Neural crest cell (in vitro differentiated cells): ENCODE data around the gene MYOT. TPM values are rescaled to one million over a fixed set of nuclear protein-coding genes. Genes with fewer than 3 reads are reported as not detected.

ENCODE experiments used
- DNase-seq: peaks from one replicate; pipeline ENCODE4 v3.0.0; 2021; ENCODE audit warnings: low read depth, mixed read lengths, low spot score
- H3K27ac Mint-ChIP-seq: one replicate; pipeline ENCODE4 v1.8.0; 2021; ENCODE audit warnings: mild to moderate bottlenecking, mixed read lengths; ENCODE audit not compliant: unreplicated experiment
- H3K27me3 Mint-ChIP-seq: 2 replicates; pipeline ENCODE4 v1.8.0; 2021; ENCODE audit warnings: low read depth, mild to moderate bottlenecking, mixed read lengths
- H3K36me3 Mint-ChIP-seq: 2 replicates; pipeline ENCODE4 v1.8.0; 2021; ENCODE audit warnings: low read depth, mild to moderate bottlenecking, mixed read lengths
- H3K4me1 Mint-ChIP-seq: 2 replicates; pipeline ENCODE4 v1.8.0; 2021; ENCODE audit warnings: mixed read lengths
- H3K4me3 Mint-ChIP-seq: one replicate; pipeline ENCODE4 v1.8.0; 2021; ENCODE audit warnings: mild to moderate bottlenecking, mixed read lengths
- H3K9me3 Mint-ChIP-seq: 2 replicates; pipeline ENCODE4 v1.8.0; 2021; ENCODE audit warnings: mixed read lengths
- CTCF ChIP-seq: fragments of 200-600 bp; sonication (generic); conservative IDR thresholded peaks from 2 replicates; pipeline ENCODE4 v1.5.0; 2021; ENCODE audit warnings: antibody characterized with exemption, mild to moderate bottlenecking
- total RNA-seq: library from RNA; stranded (reverse); gene quantifications from 2 replicates; pipeline ENCODE4 v1.2.1, GENCODE V29; 2021

MYOT gene
- total RNA-seq, 1 donor from 2014 or later = not detected

- H3K9me3 Mint-ChIP-seq = no peaks in the 10 kb centered on the region
- no peak overlapping the region for H3K4me3 Mint-ChIP-seq
- no peak for TF ChIP-seq CTCF
- no peaks in the 10 kb centered on the region for H3K36me3 Mint-ChIP-seq
- no peaks in the 10 kb centered on the region for H3K4me1 Mint-ChIP-seq
- peaks cover 15% of the 10 kb centered on the region for H3K27me3 Mint-ChIP-seq
- DNase-seq = no peak
- H3K27ac Mint-ChIP-seq = no peak overlapping the region
Observed at GRCh38 chr5:137866541-137867388, 895 bp upstream of the MYOT start.

- no peak for DNase-seq
- H3K27me3 Mint-ChIP-seq = peaks cover 12% of the 10 kb centered on the region
- H3K27ac Mint-ChIP-seq = peak overlapping the region; percentile 15
- H3K4me1 Mint-ChIP-seq = no peaks in the 10 kb centered on the region
- H3K4me3 Mint-ChIP-seq = no peak overlapping the region
- no peaks in the 10 kb centered on the region for H3K9me3 Mint-ChIP-seq
- TF ChIP-seq CTCF = no peak
- no peaks in the 10 kb centered on the region for H3K36me3 Mint-ChIP-seq
Observed at GRCh38 chr5:137870647-137871339, 3.1 kb downstream of the MYOT start.

- DNase-seq = no peak
- Mint-ChIP-seq H3K4me1 (no peaks in the 10 kb centered on the region), H3K4me3 (no peak overlapping the region), H3K36me3 (no peaks in the 10 kb centered on the region), H3K9me3 (no peaks in the 10 kb centered on the region), H3K27me3 (peaks cover 11% of the 10 kb centered on the region), H3K27ac (no peak overlapping the region)
- no peak for TF ChIP-seq CTCF
Observed at GRCh38 chr5:137871571-137871970, 3.9 kb downstream of the MYOT start.

GRCh38 chr5:137872466-137872865 is 4.8 kb downstream of the MYOT start:
- H3K4me3 Mint-ChIP-seq = no peak overlapping the region
- no peak overlapping the region for H3K27ac Mint-ChIP-seq
- no peaks in the 10 kb centered on the region for H3K36me3 Mint-ChIP-seq
- DNase-seq = no peak
- no peaks in the 10 kb centered on the region for H3K9me3 Mint-ChIP-seq
- H3K4me1 Mint-ChIP-seq = no peaks in the 10 kb centered on the region
- no peak for TF ChIP-seq CTCF
- H3K27me3 Mint-ChIP-seq = peaks cover 5% of the 10 kb centered on the region

- no peak for DNase-seq
- Mint-ChIP-seq H3K4me3 (no peak overlapping the region), H3K36me3 (no peaks in the 10 kb centered on the region), H3K9me3 (no peaks in the 10 kb centered on the region), H3K4me1 (no peaks in the 10 kb centered on the region), H3K27me3 (no peaks in the 10 kb centered on the region), H3K27ac (no peak overlapping the region)
- no peak for TF ChIP-seq CTCF
Observed at GRCh38 chr5:137876101-137876500, 8.4 kb downstream of the MYOT start.
